HG03060 (cell line): ENCODE measurements around the gene SPO11.

ENCODE experiments used
- ATAC-seq: cut with Tn5 transposase; IDR thresholded peaks from one replicate; pipeline ENCODE4 v1.9.1; 2021; ENCODE audit warnings: low read depth, moderate number of reproducible peaks; ENCODE audit not compliant: unreplicated experiment

SPO11 gene, protein sequence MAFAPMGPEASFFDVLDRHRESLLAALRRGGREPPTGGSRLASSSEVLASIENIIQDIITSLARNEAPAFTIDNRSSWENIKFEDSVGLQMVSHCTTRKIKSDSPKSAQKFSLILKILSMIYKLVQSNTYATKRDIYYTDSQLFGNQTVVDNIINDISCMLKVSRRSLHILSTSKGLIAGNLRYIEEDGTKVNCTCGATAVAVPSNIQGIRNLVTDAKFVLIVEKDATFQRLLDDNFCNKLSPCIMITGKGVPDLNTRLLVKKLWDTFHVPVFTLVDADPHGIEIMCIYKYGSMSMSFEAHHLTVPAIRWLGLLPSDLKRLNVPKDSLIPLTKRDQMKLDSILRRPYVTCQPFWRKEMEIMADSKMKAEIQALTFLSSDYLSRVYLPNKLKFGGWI

DNA sequence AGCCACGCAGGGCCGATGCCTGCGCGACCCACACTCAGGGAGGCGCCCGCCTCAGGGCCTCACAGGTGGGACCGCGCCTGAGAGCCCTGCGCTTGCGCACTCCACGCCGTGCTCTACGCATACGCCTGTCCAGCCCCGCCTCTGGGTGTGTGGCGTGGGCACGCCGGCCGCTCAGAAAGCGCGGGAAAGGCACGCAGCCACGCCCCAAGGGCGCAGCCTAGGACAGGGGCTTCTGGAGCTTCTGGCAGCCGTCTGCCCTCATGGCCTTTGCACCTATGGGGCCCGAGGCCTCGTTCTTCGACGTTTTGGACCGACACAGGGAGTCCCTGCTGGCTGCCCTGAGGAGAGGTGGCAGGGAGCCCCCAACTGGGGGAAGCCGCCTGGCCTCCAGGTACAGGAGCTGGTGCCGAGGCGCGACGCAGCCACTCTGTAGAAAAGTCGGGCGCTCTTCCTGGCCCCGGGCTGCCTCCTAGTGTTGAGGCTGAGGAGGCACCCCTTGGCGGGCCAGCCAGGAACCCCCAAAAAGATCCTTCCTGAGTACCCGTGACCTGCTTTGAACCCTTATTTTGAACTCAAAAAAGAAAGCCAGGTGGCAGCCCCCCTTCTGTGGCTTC, at the start of gene SPO11:
Gene SPO11, plus strand, starts transcription at position 196 of the 614 bp plus-strand sequence. Its CDS starts 65 bp downstream, at position 261.
- ATAC-seq: no peak

DNA sequence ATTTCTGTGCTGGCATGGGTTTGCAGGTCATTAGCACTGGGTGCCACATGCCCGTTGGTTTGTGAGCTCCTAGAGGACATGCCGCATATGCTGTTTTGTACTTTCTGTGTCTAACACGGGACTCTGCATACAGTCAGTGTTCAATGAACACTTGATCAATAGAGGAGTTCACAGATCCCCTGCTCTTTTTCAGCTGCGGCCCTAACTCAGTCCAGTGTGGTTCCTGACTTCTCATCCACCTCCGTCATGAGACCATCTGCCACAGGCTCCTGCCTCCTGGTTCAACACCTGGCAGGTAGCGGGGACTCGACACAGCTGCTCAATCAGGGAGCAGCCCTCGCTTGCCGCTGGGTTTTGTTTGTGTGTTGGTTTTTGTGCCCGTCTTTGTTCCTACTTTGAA, 49.4 kb upstream of the SPO11 start:
- ATAC-seq: no peak

DNA sequence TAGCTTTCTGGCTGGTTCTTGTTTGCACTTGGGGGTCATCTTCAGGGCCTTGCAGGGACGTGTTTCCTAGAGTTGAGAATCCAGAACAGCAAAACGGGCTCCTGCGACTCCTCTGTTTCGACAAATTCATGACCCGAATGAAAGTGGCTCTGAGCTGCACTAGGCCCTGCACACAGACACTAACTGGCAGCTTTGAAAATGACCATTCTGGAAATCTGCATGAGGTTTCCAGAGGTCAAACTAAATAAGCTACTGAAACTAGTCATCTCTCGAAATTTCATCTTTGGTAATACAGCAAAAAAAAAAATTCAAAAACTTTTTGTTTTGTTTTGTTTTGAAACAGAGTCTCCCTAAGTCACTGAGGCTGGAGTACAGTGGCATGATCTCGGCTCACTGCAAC, 47.7 kb upstream of the SPO11 start:
- no peak for ATAC-seq

DNA sequence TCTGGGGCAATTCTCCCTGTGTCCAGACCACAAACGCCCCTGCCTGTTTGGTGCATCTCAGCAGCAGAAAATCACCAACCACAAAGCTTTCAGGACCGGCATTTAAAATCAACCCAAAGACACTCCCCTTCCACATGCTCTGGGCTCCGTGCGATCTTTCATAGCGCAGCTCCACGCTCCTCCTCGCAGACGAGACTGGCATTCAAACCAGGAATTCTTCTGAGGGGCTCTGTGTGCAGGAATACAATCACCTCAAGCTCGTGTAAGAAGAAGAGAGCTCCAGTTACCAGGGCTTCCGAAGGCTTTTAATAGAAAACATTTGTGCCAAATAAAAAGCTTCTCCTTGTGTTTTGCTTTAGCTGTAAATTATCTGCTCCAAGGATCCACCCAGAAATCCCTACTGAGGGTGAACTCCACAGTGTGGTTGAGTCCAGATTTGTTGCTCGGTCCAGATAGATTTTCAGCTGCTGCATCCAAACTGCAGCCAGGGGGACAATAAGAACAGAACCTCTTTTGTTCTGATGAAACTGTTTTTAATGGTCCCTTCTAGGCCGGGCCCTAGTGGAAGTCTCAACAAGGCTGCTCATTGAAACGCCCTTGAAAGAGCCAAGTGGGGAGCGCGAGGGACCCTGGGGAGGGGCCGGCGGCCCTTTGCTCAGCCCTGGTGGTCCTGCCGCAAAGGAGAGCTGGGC, 46.8 kb upstream of the SPO11 start:
- ATAC-seq: no peak

DNA sequence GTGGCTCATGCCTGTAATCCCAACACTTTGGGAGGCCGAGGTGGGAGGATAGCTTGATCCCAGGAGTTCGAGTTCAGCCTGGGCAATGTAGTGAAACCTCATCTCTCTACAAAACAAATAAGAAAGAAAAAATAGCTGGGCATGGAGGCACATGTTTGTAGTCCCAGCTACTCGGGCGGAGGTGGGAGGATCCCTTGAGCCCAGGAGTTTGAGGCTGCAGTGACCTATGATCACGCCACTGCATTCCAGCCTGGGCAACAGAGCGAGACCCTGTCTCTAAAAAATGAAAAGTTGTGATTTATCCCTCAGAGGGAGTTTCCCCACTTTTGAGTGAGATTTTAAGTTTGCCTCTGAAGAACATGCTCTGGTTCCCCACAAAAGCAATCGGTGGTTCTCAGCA, 45.7 kb upstream of the SPO11 start:
- no peak for ATAC-seq

DNA sequence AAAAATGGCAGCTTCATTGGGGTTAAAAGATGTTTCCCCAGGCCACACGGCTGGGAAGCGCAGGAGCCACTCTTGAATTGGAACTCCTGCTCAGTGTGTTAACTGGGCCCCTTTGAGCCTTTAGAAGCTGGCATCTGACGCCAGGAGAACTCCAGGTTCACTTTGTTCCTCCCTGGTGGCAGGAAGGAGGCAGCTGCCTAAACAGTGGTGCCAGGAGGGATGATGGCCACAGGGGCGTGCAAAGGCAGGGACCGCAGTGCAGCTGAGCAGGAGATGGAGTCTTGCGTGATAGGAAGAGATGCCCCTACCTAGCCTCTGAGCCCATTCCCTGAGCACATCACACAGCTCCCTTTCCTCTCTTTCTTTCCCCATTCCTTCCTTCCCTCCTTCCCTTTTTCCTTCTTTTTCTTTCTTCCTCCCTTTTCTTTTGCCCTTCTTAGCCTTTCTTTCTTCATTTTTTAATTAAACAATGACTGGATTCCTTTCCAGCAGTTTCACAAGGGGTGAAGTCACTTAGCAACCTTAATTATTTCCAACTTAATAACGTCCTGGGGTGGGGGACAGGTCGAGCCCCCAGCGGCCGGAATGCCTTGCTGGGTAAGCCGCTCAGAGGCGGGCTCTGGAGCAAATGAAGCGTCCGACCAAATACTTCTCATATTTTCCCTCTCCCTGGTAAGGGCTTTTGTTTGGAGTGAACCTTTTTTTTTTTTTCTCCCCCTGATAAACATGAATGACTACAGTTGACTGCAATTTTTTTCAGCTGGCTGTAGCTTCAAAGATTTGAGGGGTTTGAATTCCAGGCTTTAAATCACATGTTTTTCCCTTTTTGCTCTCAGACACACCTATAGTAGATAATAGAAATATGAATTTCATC, 42.4 kb upstream of the SPO11 start:
- ATAC-seq: no peak

DNA sequence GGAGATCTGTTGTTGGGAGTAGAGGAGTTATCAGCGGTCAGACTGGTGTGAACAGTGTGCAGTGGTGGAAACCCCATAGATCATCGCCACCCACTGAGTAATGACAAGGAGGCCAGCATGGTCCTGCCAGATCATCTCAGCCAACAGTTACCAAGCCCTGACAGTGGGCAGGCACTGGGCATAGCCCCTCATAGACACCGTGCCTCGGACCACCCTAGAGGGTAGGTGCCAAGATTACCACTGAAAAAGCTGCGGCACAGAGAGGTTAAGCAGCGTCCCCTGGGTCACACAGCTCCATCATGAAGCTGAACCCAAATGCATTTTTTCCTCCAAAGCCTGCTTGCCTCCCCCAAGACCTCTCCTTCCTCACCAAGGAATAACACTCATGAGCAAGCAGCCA, 41.7 kb upstream of the SPO11 start:
- ATAC-seq: no peak

DNA sequence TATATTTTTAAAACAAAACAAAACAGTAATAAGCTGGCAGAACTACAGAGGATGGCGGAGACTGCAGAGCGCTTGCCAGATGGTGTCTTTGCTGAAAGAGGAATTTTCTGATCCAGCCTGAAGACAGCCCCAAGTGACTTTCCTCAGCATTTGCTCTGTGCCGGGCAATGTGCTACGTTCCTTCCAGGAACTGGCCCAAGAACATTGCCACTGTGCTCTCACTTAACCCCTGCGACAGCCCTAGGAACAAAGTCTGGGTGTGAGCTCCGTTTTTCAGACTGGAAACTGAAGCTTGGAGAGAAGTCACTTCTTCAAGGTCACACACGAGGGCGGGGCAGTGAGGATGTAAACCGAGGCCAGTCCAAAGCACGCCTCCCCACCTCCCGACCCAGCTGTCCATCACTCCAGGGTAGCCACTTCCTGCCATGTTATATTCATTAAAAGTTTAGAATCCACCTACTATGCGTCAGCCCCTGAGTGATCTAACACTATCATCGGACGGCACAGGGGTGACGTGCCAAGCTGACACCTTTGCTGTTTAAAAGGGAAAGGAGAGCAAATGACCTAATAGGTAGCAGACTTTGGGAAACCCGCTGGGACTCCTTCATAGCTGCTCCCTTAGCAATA, 40.8 kb upstream of the SPO11 start:
- no peak for ATAC-seq

DNA sequence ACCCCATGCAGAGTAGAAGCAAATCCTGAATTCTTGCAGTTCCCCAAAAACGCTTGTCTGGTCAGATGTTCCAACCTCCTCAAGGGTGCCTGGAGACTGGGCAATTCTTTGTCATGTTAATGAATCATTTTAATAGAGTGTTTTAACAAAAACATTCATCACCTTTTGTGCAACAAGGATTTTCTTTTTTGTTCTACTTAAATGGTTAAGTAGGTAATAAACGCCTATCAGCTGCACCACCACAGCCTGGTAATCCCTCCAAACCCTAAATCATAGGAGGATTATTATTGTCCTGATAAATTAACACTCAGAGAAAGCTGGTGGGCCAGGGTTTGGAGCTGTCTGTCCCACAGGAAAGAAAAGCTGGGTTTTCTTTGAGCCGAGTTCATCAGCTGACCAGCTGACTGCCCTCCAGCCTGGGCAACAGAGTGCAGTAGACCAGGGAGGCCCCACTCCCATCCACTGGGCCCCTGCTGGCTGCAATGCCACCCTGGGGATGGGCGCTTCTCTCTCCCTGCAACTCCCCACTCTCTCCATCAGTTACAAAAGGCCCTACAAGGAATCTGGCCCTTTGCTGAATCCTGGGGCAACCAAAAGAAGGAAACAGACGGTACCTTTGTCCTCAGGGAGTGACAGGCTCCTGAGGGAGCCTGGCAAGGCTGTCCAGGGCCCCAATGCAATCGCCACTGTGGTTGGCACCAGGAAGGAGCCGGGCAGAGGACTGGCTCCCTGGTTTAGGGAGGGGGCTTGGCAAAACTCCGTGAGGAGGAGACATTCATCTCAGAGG, 40.0 kb upstream of the SPO11 start:
- no peak for ATAC-seq

DNA sequence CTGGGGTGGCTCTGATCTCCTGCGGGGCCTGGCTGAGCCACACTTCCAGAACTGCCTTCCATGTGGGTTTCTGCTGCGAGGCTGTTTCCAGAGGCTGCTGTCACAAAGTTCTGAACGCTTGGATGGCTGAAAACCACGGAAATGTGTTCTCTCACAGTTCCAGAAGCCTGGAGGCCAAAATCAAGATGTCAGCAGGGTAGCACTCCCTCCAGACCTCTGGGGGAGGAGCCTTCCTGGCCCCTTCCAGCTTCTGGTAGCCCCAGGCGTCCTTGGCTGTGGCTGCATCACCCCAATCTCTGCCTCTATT, 39.5 kb upstream of the SPO11 start:
- ATAC-seq: no peak

DNA sequence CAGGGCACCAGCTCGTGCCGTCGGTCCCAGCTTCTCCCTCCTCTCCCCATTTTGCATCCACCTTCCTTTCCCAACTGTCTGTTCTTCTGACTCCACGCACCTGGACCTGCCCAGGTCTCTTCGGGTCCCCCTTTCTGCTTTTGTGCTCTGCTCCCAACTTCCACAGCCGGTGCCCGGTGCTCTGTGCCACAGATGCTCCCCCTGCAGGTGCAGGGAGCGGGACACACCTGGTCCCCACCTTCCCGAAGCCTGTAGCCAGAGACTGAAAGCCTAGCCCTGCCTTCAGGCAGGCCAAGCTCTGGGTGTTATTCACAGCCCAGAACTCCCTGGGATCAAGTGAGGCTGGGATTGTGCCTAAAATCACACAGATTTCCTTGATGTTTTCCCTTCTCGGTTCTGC, 38.6 kb upstream of the SPO11 start:
- ATAC-seq: no peak

DNA sequence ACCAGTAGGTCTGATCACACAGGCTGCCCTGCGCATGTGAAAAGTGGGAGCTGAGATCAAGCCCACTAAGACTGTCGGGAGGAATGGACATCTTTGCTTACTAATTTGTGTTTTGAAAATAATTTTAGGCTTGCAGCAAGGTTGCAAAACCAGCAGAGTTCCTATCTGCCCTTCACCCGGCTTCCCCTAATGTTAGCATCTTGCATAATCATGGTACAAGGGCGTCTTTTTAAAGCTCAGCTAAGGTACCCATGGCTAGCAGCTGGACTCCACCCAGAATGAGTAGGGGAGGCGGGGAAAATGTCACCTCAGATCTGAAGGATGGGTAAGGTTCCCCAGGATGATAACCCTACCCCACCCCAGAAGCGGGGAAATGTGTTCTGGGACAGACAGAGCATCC, 37.9 kb upstream of the SPO11 start:
- no peak for ATAC-seq

DNA sequence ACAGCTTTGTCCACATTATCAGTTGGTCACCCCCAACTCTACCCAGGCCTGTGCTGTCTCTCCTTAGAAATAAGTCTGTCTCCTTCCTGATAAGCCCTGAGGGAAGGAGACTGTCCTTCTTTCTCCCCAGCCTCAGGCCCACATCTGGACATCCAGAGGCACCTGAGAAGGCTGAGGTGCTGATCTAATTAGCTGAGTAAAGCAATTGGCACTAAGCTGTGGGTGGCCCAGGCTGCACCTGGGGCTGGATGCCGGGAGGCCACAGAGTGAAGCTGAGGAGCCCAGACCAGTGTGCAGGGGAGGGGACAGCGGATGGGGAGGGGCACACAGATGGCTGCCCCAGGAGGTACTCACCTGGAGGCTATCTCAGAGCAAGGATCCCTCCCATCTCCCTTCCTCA, 37.0 kb upstream of the SPO11 start:
- ATAC-seq: no peak

DNA sequence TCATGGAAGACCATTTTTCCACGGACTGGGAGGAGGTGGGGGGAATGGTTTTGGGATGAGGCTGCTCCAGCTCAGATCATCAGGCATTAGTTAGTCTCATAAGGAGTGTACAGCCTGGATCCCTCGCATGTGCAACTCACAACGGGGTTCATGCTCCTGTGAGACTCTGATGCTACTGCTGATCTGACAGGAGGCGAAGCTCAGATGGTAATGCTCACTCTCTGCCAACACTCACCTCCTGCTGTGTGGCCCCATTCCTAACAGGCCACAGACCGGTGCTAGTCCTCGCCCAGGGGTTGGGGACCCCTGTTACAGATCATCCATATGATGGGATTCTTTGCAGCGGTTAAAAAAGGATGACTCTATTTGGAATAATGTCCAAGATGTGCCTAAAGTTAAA, 35.6 kb upstream of the SPO11 start:
- ATAC-seq: no peak

DNA sequence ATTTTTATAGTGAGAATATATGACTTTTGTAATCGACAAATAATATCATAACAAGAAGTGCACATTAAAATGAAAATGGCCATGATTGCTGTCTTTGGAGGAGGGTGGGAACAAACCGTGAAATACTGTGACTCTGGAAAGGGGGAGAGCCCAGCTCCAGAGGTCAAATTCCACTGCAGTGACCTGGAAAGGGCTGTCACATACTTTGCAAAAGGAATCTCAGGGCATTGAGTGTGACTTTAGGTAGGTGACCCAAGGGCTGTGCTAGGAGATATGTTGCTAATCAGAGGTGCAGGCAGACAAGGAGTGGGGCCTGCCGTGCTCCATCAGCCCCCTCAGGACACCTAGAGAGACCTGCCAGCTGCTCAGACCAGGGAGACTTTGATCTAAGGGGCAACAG, 35.1 kb upstream of the SPO11 start:
- no peak for ATAC-seq

DNA sequence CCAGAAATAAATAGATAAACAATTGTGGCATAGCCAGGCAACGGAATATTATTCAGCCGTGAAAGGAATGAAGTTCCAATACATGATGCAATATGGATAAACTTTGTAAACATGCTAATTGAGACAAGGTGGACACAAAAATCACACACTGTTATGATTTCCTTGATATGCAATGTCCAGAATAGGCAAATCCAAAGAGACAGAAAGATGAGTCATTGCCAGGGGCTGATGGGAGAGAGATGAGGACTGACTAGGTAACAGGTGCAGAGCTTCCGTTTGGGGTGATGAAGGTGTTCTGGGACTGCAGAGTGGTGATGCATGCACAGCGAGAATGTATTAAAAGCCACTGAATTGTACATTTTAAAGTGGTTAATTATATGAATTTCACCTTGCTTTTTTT, 31.1 kb upstream of the SPO11 start:
- no peak for ATAC-seq

DNA sequence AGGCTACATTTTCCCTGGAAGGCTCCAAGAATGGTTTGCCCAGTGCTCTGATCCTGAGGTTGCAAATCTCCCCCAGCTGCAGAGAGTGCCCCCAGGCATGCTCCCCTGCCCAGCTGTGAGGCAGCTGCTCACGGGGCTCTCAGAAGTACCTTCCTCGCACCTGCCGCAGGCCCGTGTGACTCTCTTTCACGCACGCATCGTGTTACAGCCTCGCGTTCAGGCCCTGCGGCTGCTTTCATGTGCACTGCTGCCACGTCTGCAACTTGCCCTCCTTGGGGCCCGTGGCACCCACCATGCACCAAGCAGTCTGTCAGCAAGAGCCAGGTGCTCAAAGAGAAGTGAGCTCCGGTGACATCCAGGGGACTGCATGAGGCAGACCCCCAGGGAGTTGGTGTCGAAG, 28.6 kb upstream of the SPO11 start:
- no peak for ATAC-seq

DNA sequence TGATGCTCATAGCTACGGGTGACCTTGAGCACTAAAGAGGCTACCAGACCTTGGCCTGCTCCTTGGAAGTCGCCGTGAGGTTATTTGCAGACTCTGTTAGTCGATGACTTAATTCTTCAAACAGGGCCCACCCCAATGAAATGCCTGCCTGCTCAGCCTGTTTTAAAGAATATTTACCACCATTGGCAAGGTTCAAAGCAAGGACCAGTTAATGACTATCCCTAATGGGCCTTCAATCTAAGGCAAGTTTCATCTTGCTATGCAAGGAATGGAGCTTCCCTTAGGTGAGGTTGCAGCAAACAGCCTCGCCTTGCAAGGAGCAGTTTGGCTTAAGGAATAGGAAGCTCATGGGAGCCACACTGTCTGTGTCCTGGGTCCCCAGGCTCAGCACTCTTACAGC, 22.9 kb upstream of the SPO11 start:
- no peak for ATAC-seq

DNA sequence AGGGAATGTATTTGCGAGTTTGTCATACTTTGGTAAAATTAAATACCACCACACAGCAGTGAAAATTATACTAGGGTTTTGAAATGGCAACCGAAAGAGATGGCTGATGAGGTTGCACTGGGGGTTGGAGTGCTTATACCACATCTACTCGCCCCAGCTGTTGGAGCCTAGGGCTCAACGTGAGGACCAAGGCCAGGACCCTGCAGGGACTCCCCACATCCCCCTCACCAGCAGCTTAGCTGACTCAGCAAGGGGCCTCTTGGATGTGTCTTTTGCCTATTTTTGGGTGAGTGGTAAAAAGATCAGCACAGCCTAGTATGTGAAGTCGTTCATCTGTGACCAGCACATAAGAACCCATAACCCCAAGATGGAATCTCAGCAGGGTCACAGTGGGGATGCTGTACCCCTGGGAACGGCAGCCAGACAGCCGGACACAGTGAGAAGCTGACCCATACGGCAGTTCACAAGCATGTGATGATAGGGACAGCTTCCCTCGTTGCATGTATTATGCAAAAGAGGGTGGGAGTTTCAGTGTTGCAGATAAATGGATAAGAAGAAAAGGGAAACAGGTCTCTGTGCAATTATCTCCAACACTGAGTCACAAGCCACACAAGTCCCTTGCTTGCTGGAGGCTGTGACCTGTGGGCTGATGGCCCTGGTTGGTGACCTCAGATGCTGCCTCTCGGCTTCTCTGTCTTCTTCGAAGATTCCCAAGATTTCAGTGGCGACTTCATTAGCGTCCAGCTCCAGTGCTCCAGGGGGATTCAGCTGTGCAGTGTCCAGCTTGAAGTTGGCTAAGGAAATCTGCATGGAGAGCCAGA, 20.9 kb upstream of the SPO11 start:
- ATAC-seq: no peak
